GM21381 (cell line): ENCODE results near the gene MAP6.
"Not testable (repeated sequence)": the region's sequence is repeated elsewhere in the genome, so short reads cannot be mapped to it uniquely, and the experiment has no call there.

ENCODE experiments used
- ATAC-seq: cut with Tn5 transposase; IDR thresholded peaks from one replicate; pipeline ENCODE4 v1.9.1; 2021; ENCODE audit warnings: mild to moderate bottlenecking, moderate library complexity; ENCODE audit not compliant: unreplicated experiment

The MAP6 gene

DNA sequence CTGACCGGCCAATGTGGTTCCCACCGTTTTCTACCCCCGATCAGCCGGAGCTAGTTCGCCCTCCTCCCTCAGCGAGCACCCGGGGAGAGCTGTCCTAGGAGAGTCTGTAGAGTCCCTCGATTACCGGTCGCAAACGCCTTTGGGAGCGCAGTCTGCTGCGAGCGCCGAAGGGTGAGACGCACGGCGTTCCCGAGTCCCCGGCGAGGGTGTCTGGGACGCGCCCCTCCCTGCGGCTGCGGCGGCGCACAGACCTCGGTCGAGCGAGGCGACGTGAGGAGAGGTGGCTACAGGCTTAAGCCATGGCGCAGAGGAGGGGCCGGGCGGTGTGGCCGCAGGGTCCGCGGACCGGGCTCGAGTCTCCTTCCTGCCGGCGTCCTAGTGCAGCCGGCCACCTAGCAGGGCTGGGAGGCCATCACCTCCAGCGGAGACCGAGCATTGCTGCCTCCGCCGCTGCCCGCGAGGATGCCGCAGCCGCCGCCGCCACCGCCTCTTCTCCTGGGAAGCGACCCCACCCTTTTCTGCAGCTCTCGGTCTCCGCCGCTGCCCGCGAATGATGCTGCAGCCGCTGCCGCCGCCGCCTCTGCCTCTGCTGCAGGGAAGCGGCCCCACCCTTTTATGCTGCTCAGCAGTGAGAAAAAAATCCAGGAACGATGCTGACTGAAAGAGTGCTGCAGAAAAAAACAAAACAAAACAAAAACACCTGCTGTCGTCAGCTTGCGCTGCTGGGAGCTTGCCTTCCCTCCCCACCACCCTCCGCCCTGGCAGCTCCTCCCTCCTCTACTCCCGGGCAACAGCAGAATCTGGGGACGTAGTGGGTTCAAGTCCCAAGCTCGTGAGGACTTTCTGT, at the start of gene MAP6:
MAP6 (minus strand) TSS at position 588 of the 847 bp plus-strand sequence. CDS start 669 bp downstream, outside the sequence.
- no peak for ATAC-seq

DNA sequence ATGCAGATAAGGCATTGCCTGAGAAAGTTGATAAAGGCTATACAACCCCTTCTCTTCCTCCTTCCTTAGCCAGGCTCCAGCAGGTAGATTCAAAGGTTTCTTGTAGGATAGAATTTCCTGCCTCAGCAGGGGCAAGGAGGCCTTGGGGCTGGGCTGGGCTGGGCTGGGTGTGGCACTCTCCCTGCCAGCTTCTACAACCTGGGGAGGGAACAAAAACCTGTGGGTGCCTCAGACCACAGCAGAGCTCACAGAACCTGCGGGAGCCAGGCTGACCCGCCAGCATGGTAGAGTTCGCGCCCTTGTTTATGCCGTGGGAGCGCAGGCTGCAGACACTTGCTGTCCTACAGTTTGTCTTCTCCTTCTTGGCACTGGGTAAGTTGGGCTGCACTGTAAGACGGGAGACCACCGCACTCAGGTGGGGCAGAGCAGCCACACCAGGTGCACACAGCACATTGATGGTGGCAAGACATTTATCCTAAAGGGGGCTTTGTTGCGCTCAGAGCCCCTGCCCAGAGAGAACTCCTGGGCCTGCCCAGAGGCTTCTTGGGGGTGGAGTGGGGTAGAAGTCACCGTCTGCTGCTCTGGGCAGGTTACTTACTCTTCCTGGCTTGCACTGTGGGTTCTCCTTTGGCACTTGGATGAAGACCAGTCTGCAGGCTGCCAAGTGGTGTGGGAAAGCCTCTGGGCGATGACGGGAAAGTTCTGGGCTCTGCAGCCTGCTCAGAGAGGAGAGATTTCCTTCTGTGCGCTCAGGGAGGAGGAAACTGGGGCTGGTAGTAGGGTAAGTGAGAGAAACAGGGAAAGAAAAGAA, 49.0 kb upstream of the MAP6 start, which contains the start of gene MOGAT2:
MOGAT2 (plus strand) TSS at position 231 of the 811 bp plus-strand sequence; CDS start at position 282, 51 bp downstream.
- no peak for ATAC-seq

DNA sequence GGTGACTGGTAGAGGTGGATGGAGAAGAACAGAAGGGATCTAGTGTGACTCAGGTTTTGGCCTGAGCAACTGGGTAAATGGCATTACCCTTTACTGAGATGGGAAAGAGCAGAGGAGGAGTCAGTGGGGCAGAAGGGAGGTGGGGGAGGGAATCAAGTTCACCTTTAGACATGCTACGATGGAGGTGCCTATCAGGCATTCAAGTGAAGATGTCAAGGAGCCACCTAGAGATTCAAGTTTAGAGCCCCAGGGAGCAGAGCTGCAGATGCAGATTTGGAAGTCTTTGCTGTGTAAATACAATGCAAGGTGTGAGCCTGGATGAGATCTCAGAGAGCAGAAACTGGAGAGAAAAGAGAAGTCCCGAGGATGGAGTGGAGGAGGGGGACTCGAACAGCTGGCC, 47.8 kb upstream of the MAP6 start:
- no peak for ATAC-seq

DNA sequence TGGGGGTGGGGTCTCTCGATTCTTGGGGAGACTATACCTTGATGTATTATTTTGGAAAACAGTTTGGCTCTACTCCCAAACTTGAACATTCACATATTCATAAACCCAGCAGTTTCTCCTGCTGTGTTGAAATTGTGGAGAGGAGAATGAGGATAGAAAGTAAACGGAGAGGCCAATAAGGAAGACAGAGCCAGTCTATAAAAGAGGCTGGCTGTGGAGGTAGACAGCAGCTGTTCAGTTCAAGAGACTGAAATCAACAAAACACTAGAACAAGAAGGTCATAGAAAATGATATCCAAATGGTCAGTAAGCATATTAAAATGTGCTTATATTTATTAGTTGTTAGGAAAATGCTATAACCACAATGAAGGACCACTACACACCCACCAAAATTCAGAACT, 46.9 kb upstream of the MAP6 start:
- no peak for ATAC-seq

DNA sequence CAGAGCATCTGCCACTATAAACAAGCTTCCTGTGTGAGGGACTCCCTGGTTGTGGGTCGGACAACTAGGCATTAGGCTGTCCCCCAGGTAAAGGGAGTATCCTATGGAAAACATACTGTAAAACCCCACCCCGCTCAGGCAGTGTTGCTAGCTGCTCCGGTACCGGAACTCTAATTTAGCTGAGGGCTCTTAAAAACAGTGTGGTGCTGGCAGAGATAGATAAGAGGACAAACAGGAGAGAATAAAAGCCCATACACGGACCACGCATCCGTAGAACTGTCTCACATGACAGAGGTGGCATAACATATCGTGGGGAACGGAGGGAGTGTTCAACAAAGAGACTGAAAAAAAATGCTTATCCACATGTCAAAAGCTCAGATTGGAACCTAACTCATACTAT, 45.4 kb upstream of the MAP6 start:
- ATAC-seq = no peak

DNA sequence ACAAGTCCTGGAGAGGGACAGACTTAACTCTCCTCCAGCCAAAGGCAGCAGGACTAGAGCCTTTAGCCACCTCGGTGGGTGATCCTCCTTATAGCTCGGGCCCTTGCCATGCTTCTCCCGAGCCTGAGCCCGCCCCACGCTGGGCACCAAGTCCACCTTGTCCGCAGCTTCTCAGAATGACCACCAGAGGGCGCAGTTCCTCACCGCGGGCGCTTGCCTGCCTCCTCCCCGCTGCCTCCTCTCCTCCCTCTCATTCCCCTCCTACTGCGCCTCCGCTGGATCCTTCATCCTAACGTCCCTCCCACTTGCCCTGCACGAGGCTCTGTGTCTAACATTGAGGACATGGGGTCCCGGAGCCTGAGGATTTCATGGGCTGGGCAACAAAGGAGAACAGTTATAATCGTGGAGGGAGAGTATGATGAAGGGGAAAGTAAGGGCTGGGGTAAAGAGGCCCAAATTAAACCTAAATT, 37.5 kb upstream of the MAP6 start:
- ATAC-seq = no peak

DNA sequence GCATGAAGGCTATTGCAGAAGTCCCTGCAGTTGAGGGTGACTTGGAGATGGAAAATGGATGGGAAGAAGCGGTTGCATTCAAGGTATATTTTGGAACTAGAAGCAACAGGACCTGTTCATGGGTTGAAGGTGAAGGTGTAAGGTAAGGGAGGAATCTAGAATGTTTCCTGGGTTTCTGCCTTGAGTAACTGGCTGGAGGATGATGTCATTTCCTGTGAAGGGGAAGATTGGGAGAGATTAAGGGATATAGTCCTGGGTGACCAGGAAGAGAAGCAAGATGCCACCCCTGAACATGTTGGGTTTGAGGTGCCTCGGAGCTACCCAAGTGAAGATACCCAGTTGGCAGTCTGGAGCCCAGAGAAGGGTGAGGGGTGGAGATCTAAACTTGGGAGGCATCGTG, 36.7 kb upstream of the MAP6 start:
- no peak for ATAC-seq

DNA sequence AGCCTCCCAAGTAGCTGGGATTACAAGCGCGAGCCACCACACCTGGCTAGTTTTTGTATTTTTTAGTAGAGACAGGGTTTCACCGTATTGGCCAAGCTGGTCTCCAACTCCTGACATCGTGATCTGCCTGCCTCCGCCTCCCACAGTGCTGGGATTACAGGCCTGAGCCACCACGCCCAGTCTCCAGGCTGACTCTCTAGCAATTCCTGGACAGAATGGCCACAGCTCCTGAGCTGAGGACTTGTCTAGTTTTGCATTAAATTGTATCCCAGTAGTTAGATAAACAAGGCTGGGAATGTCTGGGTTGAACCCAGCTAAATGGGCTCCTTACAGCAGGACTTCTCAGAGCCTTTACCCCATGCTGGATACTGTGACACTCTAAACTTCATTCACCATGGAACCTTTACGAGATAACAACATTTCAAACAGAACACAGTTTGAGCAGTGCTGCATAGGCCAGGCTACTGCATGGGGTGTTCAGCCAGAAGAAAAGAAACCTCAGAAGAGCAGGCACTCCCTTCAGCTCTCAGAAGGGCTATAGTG, 34.9 kb upstream of the MAP6 start:
- ATAC-seq = no peak

DNA sequence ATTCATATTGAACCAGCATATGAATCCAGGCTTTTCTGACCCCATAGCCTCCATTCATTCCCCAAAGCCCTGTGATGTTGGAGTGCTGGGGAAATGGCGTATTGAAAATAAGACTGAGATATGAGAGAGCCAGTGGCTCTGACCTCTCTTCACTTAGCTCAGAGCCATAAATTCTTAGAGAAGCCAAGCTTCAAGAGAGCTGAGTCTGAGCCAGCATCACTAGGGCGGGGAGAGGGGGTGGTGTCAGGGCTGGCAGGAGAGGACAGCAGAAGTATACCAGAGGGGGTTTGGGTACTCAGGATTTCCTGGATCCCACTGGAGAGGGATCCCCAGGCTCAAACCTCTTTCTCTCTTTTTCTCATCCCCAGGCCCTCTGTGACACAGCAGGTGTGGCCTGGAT, 32.1 kb upstream of the MAP6 start:
- ATAC-seq = no peak

DNA sequence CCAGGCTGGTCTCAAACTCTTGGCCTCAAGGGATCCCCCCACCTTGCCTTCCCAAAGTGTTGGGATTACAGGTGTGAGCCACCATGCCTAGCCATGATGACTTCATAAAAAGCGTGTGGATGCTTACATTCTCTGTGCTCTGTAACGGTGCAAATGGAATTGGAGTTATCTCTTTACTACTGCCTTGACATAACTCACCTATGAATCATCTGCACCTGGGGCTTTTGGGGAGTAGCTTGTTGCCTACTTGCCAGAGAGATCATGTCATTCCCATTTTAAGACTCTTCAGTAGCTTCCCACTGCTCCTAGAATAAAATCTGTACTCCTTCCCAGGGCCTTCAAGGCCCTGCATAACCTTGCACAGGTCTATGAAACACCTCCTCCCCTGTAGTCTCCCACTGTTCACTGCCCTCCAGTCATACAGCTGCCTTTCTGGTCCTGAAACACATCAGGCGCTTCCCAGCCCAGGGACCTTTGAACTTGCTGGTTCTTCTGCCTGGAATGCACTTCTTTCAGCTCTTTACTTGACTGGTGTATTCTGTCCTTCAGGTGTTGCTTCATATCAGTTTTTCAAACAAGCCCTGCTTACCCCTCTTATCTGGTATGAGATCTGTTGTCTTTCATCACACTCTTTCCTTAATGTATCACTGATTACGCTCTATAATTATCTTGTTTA, 29.2 kb upstream of the MAP6 start:
- ATAC-seq = no peak

DNA sequence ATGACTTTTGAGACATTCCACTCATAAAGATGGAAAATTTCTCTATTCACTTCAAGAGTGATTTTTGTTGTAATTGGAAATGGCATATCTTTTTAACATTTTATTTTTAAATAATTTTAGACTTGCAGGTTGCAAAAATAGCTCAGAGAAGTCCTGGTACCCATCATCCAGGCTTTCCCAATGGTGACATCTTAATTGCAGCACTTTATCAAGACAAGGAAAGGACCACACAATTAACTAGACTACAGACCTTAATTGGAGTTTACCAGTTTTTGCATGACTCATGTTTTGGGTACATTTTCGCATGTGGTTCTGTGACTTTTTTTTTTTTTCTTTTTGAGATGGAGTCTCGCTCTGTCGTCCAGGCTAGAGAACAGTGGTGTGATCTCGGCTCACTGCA, 23.0 kb upstream of the MAP6 start:
- no peak for ATAC-seq

DNA sequence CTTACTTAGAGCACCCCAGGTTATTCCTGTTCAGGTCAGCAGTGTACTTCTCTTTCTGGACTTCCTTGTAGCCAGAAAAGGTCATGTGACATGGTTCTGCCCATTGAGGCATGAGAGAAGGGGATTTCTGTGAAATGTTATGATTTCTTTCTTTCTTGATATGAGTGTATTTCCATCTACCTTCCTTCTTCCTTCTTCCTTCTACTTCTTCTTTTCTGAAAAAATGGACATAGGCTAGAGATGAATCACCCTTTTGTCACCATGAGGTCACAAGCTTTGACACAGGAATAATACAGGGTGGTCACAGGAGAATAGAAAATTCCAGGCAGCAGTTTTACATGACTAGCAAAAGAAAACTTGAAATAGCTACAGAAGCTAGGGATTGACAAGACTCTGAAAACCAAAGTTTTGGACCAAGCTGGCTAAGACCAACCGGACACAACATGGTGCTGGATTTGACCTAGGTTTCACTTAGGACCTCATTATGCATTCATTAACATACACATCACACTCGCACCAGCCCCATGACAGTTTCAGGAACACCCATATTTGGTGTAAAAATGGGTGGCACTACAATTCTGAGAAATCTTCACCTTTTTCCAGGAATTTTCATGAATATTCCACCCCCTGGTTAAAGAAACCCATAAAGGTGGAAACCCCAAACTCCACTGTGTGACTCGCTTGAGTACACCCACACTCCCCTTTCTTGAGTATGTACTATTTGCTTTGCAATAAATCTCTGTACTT, 21.2 kb upstream of the MAP6 start:
- ATAC-seq = peak; percentile 60

DNA sequence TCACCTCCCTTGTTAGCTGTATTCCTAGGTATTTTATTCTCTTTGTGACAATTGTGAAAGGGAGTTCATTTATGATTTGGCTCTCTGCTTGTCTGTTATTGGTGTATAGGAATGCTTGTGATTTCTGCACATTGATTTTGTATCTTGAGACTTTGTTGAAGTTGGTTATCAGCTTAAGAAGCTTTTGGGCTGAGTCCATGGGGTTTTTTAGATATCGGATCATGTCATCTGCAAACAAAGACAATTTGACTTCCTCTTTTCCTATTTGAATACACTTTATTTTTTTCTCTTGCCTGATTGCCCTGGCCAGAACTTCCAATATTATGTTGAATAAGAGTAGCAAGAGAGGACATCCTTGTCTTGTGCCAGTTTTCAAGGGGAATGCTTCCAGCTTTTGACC, 15.0 kb upstream of the MAP6 start:
- ATAC-seq = not testable (repeated sequence)

DNA sequence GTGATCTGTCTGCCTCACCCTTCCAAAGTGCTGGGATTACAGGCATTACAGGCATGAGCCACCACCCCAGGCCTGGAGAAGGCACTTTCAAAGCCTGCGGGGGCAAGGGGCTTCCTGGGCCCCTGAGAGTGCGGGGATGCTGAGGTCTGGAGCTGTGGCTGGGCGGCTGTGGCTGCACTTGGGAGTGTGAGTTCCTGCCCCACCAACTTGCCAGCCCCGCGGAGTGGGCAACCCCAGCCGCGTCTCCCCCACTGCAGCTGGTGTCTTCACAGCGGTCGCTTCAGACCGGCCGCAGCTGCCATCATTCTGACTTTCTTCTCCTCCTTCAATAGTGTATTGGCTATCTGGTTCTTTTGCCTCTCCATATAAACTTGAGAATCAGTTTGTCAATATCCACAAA, 10.7 kb upstream of the MAP6 start:
- ATAC-seq = no peak

DNA sequence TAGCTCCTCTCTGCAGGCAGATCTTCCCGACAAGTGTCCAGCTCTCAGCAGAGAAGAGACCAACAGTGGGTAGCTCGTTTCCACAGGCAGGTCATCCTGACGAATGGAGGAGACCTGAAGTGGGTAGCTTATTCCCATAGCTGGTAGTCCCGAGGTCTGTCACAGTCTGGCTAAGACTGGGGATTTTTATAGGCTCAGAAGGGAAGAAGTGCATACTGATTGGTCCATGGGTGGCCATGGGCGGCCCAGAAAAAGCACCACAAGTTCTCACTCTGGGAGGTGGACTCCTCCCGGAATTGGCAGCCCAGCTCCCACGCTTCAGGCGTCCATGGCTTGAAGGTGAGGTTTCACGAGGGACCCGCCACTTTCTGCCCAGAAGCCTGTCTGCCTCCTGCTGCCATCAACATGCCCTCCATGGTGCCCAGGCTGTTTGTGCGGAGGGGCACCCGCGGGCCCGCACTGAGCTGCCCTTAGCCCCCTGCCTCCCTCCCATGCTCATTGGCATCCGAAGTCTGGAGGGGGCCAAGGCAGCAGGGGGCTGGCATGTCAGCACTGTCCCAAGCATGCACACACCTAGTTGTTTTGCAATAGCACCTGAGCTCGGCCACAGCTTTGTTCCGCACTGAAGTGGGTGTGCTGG, 9.9 kb upstream of the MAP6 start:
- ATAC-seq = no peak

DNA sequence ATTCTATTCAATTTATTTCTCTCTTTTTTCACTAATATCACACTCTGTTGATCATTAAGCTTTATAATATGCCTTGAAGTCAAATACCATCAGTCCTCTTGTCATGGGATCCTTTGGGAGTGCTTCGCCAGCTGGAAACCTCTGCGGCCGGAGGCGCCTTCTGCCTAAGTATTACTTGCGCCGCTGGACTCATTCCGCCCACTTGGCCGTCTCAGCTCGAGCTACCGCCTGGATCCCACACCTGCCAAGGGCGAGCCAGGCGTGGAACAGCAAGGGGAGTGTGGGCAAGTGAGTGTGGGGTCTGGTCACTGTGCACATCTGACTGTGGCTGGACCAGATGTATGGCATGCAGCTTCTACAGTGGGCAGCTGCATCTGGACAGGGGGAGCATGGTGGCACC, 9.1 kb upstream of the MAP6 start:
- ATAC-seq = no peak

DNA sequence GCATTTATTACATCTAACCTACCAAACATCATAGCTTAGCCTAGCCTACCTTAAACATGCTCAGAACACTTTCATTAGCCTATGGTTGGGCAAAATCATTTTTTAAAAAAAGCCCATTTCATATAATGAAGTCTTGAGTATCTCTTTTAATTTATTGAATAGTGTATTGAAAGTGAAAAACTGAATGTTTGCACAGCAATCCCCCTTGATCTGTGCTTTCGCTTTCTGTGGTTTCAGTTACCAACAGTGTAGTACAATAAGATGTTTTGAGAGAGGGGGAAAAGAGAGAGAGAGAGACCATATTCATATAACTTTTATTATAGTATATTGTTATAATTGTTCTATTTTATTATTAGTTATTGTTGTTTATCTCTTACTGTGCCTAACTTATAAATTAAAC, 8.4 kb upstream of the MAP6 start:
- ATAC-seq = no peak

DNA sequence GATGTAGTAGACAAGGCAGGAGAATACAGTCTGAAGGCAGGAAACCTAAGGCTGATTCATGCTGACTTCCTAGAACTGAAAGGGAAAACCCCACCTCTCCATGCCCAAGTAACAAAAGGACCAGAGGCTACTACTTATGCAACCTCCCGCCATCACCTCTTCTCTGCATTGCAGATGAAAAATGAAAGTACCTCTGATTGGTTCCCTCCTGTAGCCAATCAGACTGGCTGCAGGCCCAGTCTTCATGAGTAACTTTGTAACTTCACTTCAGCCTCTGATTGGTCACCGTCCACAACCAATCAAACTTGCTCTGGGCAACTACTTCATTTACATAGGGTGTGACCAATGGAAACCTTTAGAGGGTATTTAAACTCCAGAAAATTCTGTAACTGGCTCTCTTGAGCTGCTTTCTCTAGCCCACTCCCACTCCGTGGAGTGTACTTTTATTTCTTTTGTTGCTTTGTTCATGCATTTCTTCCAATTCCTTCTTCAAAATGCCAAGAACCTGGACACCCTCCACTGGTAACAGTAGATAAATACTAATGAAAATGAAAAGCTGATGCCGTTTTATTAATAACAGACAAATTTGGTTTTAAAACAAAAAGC, 5.2 kb upstream of the MAP6 start:
- no peak for ATAC-seq

DNA sequence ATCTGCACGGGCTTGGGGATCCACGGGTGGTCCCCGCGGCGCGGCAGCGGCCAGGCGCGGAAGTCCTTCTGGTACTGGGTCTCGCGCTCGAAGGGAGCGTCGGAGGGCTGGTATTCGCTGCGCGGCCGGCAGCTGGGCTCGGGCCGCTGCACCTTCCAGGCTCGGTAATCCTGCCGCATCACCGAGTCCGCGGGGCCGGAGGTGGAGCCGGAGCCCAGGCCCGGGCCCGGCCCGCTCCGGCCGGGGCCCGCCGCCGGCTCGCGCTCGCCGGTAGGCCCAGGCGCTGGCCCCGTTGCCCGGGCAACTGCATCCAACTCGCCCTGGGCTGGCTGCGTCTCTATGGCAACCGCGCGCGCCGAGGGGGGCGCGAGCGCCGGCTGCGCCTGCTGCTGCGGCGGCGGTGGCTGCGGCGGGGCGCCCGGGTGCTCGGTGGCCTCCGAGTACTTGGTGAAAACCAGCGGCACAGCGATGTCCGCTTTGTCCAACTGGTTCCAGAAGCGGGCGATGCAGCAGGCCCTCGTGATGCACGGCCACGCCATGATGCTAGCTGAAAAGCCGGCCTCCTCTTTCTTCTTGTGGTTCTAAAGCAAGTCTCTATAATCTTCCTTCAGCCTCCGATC, 897 bp downstream of the MAP6 start:
- ATAC-seq = no peak
